HG03066 (cell line): Measurements from ENCODE around the gene RHEX.
"Not testable (repeated sequence)": the region's sequence is repeated elsewhere in the genome, so short reads cannot be mapped to it uniquely, and the experiment has no call there.

Experiments used
- ATAC-seq: cut with Tn5 transposase; IDR thresholded peaks from one replicate; pipeline ENCODE4 v1.9.1; 2021; ENCODE audit warnings: low read depth; ENCODE audit not compliant: unreplicated experiment

The RHEX gene

GRCh38 chr1:206029484-206029883, 23.5 kb upstream of the RHEX start:
- no peak for ATAC-seq

GRCh38 chr1:206030191-206030590, 22.8 kb upstream of the RHEX start:
- no peak for ATAC-seq

GRCh38 chr1:206030714-206031113, 22.3 kb upstream of the RHEX start:
- ATAC-seq = peak; percentile 91

GRCh38 chr1:206032380-206033140, 20.4 kb upstream of the RHEX start:
- no peak for ATAC-seq

GRCh38 chr1:206035027-206035426, 17.9 kb upstream of the RHEX start:
- ATAC-seq = no peak

GRCh38 chr1:206036663-206037455, 16.1 kb upstream of the RHEX start:
- no peak for ATAC-seq

GRCh38 chr1:206037581-206037980, 15.4 kb upstream of the RHEX start:
- ATAC-seq = no peak

- ATAC-seq = no peak
Measured at GRCh38 chr1:206039046-206039973, 13.7 kb upstream of the RHEX start.

GRCh38 chr1:206040328-206040727, 12.6 kb upstream of the RHEX start:
- ATAC-seq = no peak

- ATAC-seq = no peak
Measured at GRCh38 chr1:206041640-206042039, 11.3 kb upstream of the RHEX start.

- no peak for ATAC-seq
Measured at GRCh38 chr1:206047271-206047670, 5.7 kb upstream of the RHEX start.

GRCh38 chr1:206048582-206048981, 4.4 kb upstream of the RHEX start:
- no peak for ATAC-seq

GRCh38 chr1:206049293-206049692, 3.7 kb upstream of the RHEX start:
- ATAC-seq = peak; percentile 42

GRCh38 chr1:206049919-206050600, 2.9 kb upstream of the RHEX start:
- ATAC-seq = no peak

- peak; percentile 88 for ATAC-seq
Measured at GRCh38 chr1:206050655-206051235, 2.2 kb upstream of the RHEX start.

- not testable (repeated sequence) for ATAC-seq
Measured at GRCh38 chr1:206052231-206052865, 625 bp upstream of the RHEX start.

GRCh38 chr1:206053616-206054015, 643 bp downstream of the RHEX start:
- not testable (repeated sequence) for ATAC-seq

- not testable (repeated sequence) for ATAC-seq
Measured at GRCh38 chr1:206055069-206055625, 2.2 kb downstream of the RHEX start.
